Pulmonary artery endothelial cell (primary cell): ENCODE data around the gene IFNAR1. TPM values are rescaled to one million over a fixed set of nuclear protein-coding genes. Genes with fewer than 3 reads are reported as not detected.
"Not testable (repeated sequence)": the region's sequence is repeated elsewhere in the genome, so short reads cannot be mapped to it uniquely, and the experiment has no call there.

Experiments
- DNase-seq: peaks from one replicate; pipeline ENCODE4 v3.0.0-alpha.2; 2011; ENCODE audit warnings: low read depth, low spot score
- total RNA-seq: library from RNA; depleted of rRNA; stranded (reverse); fragments of >200 nt; gene quantifications from 2 replicates; pipeline ENCODE4 v1.2.3, GENCODE V29; 2014

The IFNAR1 gene
- total RNA-seq, 1 donor from 2014 or later, result 20.1 TPM

GRCh38 chr21:33375101-33375644 lies 50.4 kb downstream of the IFNAR1 start:
- DNase-seq, result no peak

GRCh38 chr21:33377221-33377920 lies 52.6 kb downstream of the IFNAR1 start:
- no peak for DNase-seq

GRCh38 chr21:33378081-33378480 lies 53.3 kb downstream of the IFNAR1 start:
- no peak for DNase-seq

GRCh38 chr21:33379934-33380333 lies 55.2 kb downstream of the IFNAR1 start:
- not testable (repeated sequence) for DNase-seq

- DNase-seq, result peak; percentile 86
These were observed 55.8 kb downstream of the IFNAR1 start for GRCh38 chr21:33380483-33380998.

GRCh38 chr21:33381381-33381780 lies 56.6 kb downstream of the IFNAR1 start:
- DNase-seq, result not testable (repeated sequence)

- peak; percentile 41 for DNase-seq
These were observed 58.5 kb downstream of the IFNAR1 start for GRCh38 chr21:33383056-33383888.

- no peak for DNase-seq
These were observed 60.1 kb downstream of the IFNAR1 start for GRCh38 chr21:33384841-33385331.

GRCh38 chr21:33386222-33386784 lies 61.5 kb downstream of the IFNAR1 start:
- DNase-seq, result no peak

GRCh38 chr21:33387294-33387693 lies 62.5 kb downstream of the IFNAR1 start:
- no peak for DNase-seq

- DNase-seq, result no peak
These were observed 63.4 kb downstream of the IFNAR1 start for GRCh38 chr21:33388188-33388587.

- no peak for DNase-seq
These were observed 65.7 kb downstream of the IFNAR1 start for GRCh38 chr21:33390479-33390878.

- DNase-seq, result no peak
These were observed 66.9 kb downstream of the IFNAR1 start for GRCh38 chr21:33391656-33392055.

- no peak for DNase-seq
These were observed 67.7 kb downstream of the IFNAR1 start for GRCh38 chr21:33392284-33392985.

GRCh38 chr21:33393348-33393747 lies 68.6 kb downstream of the IFNAR1 start:
- no peak for DNase-seq

GRCh38 chr21:33394260-33394659 lies 69.5 kb downstream of the IFNAR1 start:
- no peak for DNase-seq

GRCh38 chr21:33395891-33396331 lies 71.1 kb downstream of the IFNAR1 start:
- DNase-seq, result no peak

- no peak for DNase-seq
These were observed 71.7 kb downstream of the IFNAR1 start for GRCh38 chr21:33396436-33396835.

GRCh38 chr21:33396951-33397350 lies 72.2 kb downstream of the IFNAR1 start:
- DNase-seq, result no peak

- DNase-seq, result no peak
These were observed 72.9 kb downstream of the IFNAR1 start for GRCh38 chr21:33397717-33398116.

GRCh38 chr21:33398361-33398760 lies 73.6 kb downstream of the IFNAR1 start:
- DNase-seq, result no peak
